Adrenal gland (tissue), 5 donors: Measurements from ENCODE around the gene METRNL.

Experiments
- POLR2A ChIP-seq, 2 donors: fragments of 450-650 bp; IDR thresholded peaks; one replicate each; pipeline ENCODE4 v1.6.1; 2017; ENCODE audit warnings: antibody characterized with exemption in 2 of 2, mild to moderate bottlenecking in 2 of 2, moderate library complexity in 1 of 2
- TF ChIP-seq, protein P1 (sequence below), 6 experiments: fragments of 450-650 bp in 4 of 6; fragments of 200-600 bp in 2 of 6; sonication (generic) in 1 of 6; IDR thresholded peaks; 1 replicate in 5 of 6; 2 replicates in 1 of 6; pipeline versions ENCODE4 v1.5.1 to v1.8.0; 2016 to 2021; ENCODE audit warnings: antibody characterized with exemption in 6 of 6, mild to moderate bottlenecking in 2 of 6, moderate library complexity in 1 of 6
- donor health status: DM: no; HTN: no; CAD: no.

DNA sequence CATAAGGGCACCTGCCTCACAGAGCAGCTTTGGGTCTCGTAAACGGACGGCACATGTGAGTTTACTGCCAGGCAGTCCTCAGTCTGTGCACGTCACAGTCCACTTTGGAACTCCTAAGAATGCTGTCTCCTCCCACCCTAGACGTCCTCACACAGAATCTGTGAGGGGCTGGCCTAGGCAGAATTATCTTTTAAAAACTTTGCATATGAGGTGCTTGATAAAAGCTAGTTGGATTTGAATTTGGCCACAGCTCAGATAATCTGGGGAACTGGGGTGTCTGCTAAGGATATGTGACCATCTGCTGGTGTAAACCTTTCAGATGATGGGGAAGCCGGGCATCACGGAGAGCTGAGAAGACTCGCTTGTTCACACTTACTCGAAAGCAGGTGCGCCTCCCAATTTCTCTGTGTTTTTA, 64.4 kb downstream of the METRNL start:
- no peak for TF ChIP-seq POLR2A (IDR thresholded peaks at IDR 0.05)
- TF ChIP-seq, protein P1, sequence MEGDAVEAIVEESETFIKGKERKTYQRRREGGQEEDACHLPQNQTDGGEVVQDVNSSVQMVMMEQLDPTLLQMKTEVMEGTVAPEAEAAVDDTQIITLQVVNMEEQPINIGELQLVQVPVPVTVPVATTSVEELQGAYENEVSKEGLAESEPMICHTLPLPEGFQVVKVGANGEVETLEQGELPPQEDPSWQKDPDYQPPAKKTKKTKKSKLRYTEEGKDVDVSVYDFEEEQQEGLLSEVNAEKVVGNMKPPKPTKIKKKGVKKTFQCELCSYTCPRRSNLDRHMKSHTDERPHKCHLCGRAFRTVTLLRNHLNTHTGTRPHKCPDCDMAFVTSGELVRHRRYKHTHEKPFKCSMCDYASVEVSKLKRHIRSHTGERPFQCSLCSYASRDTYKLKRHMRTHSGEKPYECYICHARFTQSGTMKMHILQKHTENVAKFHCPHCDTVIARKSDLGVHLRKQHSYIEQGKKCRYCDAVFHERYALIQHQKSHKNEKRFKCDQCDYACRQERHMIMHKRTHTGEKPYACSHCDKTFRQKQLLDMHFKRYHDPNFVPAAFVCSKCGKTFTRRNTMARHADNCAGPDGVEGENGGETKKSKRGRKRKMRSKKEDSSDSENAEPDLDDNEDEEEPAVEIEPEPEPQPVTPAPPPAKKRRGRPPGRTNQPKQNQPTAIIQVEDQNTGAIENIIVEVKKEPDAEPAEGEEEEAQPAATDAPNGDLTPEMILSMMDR (IDR thresholded peaks at IDR 0.05), result no peak
